K562 (cell line): Measurements from ENCODE around the gene PTPRO.

Source experiments
- TF ChIP-seq, protein P1 (sequence below): fragments of 450-650 bp; IDR thresholded peaks from 2 replicates; pipeline ENCODE4 v1.6.1; 2016; ENCODE audit warnings: low read depth
- TF ChIP-seq, protein P2 (sequence below): fragments of 250-450 bp; sonication (Bioruptor Pico); IDR thresholded peaks from 2 replicates; pipeline ENCODE4 v1.5.0; 2021

DNA sequence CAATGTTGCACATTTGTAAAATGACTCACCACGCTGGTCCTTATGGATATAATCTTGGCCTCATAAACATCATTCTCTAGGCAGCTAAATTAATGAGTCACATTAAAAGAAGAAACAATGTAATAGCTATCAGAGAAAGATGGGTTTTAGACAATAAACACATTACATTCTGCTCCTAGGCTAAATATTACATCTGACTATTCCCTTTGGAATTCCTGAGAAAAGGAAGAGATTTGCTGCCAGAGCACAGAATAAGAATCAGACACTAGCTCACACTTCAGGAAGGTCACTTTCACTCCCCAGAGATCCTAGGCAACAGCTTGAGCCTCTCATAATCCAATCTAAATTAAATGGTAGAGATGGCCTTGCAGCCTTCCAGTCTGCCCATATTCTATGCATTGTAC, 218.2 kb downstream of the PTPRO start:
- TF ChIP-seq, protein P1, sequence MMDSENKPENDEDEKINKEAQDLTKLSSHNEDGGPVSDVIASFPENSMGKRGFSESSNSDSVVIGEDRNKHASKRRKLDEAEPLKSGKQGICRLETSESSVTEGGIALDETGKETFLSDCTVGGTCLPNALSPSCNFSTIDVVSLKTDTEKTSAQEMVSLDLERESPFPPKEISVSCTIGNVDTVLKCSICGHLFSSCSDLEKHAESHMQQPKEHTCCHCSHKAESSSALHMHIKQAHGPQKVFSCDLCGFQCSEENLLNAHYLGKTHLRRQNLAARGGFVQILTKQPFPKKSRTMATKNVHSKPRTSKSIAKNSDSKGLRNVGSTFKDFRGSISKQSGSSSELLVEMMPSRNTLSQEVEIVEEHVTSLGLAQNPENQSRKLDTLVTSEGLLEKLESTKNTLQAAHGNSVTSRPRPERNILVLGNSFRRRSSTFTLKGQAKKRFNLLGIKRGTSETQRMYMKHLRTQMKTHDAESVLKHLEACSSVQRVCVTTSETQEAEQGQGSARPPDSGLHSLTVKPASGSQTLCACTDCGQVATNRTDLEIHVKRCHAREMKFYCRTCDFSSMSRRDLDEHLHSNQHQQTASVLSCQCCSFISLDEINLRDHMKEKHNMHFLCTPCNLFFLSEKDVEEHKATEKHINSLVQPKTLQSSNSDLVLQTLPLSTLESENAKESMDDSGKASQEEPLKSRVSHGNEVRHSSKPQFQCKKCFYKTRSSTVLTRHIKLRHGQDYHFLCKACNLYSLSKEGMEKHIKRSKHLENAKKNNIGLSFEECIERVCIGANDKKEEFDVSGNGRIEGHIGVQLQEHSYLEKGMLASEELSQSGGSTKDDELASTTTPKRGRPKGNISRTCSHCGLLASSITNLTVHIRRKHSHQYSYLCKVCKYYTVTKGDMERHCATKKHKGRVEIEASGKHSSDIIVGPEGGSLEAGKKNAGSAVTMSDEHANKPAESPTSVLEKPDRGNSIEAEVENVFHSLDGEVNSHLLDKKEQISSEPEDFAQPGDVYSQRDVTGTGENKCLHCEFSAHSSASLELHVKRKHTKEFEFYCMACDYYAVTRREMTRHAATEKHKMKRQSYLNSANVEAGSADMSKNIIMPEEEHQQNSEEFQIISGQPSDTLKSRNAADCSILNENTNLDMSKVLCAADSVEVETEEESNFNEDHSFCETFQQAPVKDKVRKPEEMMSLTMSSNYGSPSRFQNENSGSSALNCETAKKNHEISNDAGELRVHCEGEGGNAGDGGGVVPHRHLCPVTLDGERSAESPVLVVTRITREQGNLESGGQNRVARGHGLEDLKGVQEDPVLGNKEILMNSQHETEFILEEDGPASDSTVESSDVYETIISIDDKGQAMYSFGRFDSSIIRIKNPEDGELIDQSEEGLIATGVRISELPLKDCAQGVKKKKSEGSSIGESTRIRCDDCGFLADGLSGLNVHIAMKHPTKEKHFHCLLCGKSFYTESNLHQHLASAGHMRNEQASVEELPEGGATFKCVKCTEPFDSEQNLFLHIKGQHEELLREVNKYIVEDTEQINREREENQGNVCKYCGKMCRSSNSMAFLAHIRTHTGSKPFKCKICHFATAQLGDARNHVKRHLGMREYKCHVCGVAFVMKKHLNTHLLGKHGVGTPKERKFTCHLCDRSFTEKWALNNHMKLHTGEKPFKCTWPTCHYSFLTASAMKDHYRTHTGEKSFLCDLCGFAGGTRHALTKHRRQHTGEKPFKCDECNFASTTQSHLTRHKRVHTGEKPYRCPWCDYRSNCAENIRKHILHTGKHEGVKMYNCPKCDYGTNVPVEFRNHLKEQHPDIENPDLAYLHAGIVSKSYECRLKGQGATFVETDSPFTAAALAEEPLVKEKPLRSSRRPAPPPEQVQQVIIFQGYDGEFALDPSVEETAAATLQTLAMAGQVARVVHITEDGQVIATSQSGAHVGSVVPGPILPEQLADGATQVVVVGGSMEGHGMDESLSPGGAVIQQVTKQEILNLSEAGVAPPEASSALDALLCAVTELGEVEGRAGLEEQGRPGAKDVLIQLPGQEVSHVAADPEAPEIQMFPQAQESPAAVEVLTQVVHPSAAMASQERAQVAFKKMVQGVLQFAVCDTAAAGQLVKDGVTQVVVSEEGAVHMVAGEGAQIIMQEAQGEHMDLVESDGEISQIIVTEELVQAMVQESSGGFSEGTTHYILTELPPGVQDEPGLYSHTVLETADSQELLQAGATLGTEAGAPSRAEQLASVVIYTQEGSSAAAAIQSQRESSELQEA, result no peak
- TF ChIP-seq, protein P2, sequence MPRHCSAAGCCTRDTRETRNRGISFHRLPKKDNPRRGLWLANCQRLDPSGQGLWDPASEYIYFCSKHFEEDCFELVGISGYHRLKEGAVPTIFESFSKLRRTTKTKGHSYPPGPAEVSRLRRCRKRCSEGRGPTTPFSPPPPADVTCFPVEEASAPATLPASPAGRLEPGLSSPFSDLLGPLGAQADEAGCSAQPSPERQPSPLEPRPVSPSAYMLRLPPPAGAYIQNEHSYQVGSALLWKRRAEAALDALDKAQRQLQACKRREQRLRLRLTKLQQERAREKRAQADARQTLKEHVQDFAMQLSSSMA (CRISPR knock-in tag), result no peak
